ENCODE results near the gene FLOT2.

- TF ChIP-seq EZH2phosphoT487 (IDR thresholded peaks at IDR 0.05; ENCODE audit: borderline replicate concordance, low read length) (no peak), CTCF (IDR thresholded peaks at IDR 0.05; ENCODE audit: low read depth, low read length, poor library complexity, severe bottlenecking) (no peak)
These were observed 8.7 kb upstream of the FLOT2 start for GRCh38 chr17:28906276-28906675.

Measured in DOHH2 (cell line).